Activated CD8-positive, alpha-beta memory T cell treated with anti-CD3 and anti-CD28 coated beads for 1 hour (primary cell): ENCODE measurements around the gene IRX3.

ENCODE experiments used
- DNase-seq, 2 donors: peaks; one replicate each; pipeline ENCODE4 v3.0.0-alpha.2; 2020; ENCODE audit warnings: low read depth in 1 of 2; ENCODE audit errors: extremely low read depth in 1 of 2

IRX3 gene

DNA sequence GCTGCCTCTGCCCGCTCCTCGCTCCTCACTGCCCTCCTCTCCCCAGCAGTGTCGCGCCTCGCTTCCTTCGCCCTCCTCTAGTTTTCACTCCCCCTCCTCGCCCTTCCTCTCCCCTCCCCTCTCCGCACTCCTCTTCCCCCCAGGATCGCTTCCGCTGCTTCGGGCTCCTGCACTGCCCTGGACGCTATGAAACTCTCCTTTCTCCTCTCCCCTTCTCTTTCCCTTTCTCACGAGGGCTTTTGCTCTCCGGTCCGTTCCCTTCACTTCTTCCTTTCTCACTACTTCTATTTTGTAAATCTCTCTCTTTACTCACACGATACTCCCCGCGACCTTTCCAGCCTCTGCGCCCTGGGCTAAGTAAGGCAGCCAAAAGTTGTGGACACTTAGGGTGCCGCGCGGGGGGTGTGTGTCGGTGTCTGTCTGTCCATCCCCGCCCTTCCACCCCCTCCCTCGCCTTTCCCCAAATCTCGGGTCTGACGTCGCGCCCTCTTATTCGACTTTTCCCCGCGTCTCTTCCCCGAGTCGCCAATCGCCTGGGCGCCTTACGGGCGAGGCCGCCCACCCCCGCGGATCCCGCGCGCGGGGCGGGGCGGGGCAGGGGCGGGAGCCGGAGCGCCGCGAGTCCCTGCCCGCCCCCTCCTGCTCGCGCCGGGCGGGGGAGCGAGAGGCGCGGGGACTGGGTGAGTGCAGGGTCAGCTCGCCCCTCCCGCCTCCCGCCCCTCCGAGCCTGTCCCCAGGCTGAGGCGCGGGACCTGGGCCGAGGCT is at the start of gene IRX3:
IRX3 (minus strand) TSS at position 422 of the 765 bp plus-strand sequence. CDS start 737 bp downstream, outside the sequence.
- DNase-seq, result no peak

DNA sequence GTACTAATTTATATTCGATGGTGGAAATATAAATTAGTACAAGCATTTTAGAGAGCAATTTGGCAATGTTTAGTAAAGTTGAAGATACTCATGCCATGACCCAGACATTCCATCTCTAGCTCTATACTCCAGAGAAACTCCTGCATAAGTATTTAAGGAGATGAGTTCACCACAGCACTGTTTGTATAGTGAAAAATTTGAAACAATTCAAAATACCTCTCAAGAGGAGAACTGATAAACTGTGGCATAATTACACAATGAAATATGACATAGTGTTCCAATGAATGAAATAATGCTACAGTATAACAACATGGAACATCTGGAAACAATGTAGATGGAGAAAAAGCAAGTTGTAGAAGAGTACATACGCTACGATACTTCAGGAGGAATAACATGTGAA is 48.6 kb upstream of the IRX3 start:
- DNase-seq, result no peak

DNA sequence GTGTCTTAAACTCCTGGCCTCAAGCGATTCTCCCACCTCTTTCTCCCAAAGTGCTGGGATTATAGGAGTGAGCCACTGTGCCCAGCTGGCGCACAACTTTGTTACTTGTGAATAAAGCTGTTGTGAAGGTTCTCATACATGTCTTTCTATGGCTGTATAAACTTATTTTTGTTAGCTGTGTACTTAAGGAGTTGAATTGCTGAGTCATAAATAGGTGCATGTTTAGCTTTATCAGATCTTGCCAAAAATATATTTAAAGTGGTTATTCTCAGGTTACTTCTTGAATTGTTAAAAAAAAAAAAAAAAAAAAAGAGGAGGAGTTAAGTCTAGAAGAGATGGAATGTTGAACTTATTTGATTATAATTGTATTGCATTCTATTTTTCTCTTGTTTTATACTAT is 47.6 kb upstream of the IRX3 start:
- no peak for DNase-seq

DNA sequence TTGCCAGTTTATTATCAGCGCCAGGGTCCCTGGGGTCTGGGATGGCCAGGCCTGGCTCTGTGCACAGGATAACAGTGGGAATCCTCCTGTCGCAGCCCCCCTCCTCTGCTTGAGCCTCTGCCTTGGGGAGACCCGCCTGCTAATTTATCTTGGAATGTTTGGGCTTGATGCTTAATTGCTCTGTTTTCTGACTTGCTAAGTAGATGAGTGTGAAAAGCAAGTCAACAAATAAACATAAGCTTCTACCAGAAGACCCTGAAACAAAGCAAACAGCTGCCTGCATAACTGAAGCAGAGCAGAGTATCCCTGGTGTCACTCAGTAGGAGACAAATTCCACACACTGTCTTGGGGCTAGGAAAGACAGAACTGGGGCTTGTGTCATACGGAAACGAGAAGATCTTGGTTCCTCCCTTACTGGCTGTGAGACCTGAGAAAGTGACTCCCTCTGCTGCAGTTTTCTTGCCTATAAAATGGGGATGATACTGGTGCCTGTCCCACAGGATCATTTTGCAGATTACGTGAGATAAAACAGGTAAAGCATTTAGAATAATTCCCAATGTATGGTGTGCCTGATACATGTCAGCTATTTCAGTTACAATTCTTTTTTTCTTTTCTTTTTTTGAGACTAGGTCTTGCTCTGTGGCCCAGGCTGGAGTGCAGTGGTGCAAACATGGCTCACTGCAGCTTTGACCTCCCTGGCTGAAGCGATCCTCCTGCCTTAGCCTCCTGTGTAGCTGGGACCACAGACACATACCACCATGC is 44.8 kb upstream of the IRX3 start:
- DNase-seq, result no peak

DNA sequence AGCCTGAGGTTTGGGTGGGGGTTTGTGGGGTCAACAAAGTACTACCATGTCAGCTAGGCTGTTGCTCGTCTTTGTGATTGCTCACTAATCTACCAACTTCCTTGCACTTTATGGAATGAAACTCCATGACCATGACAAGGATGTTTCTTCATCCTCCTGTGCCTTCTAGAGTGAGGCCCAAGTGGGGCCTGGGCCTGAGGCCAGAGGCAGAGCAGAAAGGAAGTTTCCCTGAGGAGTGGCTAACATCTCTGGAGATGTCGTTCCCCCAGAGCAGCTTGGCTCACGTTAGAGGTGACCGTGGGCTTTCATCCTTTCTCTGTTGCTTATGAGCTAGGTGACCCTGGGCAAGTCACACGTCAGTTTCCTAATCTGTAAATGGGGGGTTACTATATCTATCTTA is 41.0 kb upstream of the IRX3 start:
- no peak for DNase-seq

DNA sequence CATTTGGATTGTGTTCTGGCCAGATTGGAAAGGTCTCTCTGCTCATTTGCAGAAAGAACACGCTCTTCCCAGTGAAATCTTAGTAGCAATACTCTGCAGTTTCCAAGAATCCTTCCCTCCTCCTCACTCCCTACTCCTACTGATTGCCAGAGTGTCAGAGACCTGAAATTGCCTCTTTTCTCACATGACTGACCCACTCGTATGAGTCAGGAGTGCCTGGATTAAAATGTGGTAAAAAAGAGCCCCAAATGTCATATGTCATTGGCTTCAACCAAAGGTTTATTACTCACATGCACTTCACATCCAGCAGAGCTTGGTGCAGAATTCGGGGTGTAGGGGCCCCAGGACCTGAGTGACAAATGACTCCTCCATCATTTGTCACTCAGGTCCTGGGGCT is 39.7 kb upstream of the IRX3 start:
- no peak for DNase-seq

DNA sequence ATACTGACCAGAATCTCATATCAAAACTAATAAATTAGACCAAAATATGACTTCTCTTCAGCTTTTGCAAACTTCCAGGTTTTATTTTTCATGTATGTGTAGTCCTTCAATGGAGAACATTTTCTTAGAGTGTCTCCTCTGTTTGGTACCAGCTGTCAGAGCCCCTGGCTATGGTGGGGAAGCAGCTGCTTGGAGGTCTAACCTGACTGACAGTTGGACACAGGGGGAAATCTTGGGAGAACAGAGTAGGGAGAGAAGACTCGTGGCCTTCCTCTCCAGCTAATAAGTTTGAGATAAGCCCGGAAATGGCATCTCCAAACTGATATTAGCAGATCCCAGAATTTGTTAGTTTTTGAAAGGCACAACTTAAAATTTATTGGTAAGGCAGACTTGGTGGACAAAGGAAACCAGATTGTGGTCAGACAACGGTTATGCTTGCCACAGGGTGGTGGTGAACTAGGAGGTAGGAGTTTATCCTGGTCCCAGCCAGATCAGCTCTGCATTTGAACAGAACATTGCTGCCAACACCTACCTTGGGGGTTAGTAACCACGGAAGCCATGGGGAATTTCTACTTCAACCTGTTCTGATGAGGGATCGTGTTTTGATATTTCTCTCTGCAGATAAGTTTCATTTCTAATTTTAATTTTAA is 39.2 kb upstream of the IRX3 start:
- no peak for DNase-seq

DNA sequence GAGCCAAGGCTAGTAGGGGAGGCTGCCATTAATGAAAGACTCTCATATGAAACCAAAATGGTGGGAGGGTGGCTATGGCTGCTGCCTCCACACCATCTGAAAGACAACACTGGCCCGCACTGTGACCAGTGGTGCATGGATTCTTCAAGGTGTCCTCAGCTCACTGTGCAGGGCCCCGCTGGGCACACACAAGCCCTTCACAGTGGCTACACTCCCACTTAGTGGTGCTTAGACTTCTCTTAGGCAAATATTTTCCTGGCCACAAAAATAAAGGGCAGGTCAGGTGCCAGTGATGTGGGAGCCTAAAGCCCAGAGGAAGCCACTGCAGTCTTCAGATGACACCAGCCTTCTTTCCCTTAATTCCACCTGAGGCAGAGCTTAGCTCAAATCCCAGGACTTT is 38.1 kb upstream of the IRX3 start:
- DNase-seq, result no peak

DNA sequence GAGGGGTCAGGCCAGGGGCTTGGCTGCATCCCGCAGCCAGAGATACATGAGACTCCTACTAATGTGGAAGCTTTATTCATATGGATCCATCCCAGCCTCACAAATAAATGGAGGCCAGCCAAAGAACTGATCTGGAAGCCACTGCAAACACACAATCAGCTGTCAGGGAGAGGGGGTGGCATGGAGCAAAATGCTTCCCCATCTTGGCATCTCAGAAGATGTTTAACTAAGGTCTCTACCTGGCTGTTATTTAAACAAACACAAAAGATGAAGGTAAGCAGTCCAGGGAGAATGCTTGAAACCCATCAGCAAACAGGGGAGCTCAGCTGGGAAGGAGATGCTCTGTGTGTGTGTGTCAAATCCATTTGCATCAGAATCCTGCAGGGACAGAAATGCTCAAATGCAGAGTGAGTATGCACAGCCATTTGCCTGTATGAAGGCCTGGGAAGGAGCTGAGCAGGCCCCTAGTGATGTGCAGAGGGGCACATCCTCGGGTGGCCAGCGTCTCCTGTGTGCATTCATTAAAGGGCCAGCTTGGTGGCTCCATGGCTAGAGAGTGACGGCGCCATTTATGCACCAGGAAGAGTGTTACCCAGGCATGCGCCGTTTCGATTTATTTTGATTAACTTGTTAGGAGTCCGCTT is 34.2 kb upstream of the IRX3 start:
- no peak for DNase-seq

DNA sequence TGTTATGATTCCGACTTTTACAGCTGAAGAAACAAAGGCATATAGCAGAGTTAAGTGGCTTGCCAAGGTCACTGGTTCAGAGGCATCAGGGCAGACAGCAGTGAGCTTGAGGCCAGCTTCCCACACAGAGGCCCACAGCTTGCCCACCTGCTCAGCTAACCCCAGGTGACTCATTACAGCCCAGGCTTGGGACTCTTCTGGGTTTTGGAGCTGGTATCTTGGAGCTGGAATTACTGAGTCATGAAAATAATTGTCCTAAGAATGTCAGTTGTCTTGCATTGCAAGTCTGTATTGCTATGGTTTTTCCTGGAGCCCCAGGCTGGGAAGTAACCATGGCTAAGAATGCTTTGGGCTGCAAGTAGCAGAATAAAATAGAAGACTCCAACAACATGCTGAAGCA is 32.4 kb upstream of the IRX3 start:
- no peak for DNase-seq

DNA sequence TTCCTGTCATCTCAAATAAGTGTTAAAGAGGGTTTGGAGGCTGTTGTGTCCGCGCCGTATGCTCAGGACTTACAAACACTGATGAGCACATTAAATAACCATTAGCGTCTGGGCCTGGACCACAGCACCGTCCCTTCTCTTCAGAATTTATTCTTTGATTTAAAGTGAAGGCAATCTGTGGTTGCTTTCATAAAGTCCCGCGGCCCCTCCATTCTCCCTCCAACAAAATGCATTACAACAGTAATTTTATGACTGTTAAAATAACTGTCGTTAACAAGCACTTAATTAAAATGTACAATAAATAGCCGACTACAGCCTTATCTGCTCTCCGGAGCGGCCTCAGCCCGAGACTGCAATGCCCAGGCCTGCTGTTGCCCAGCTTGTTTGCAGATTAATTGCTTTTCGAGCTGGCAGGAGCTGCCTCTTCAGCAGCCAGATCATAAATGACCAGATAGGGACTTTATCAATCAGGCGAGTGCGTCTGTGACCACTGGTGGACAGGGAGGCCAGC is 30.6 kb upstream of the IRX3 start:
- DNase-seq, result no peak

DNA sequence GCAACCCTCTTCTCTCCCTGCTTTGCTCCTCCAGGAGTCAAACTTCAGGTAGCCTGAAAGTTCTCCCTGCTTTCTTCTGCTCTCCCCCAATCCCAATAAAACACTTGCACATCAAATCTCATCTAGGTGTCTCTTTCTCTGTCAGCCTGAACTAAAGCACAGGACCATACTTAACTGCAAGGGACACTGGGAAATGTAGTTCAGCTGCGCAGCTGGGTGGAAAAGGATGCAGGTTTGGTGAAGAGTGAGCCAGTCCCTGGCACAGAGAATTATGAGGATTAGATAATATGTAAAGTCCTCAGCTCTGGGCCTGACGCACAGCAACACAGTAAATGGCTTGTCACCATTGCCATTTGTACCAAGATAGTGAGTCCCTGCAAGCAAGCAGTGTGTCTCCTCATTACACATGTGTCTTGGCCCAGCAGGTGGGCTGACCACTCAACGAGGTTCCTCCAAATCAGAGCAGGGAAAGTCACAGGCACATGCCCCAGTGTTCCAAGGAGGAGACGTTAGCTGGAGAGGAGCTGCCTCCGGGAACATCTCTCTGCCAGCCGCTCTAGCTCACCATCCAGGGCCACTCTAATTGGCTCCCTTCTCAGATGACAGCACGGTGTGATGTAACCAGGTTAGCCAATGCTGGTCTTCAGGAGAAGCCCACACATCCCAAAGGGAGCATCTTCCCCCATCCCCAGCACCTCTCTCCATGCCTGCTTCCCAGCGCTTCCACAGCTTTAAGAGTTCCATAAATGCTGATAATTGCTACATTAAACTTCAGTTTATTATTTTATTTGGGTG is 29.7 kb upstream of the IRX3 start:
- DNase-seq, result no peak

DNA sequence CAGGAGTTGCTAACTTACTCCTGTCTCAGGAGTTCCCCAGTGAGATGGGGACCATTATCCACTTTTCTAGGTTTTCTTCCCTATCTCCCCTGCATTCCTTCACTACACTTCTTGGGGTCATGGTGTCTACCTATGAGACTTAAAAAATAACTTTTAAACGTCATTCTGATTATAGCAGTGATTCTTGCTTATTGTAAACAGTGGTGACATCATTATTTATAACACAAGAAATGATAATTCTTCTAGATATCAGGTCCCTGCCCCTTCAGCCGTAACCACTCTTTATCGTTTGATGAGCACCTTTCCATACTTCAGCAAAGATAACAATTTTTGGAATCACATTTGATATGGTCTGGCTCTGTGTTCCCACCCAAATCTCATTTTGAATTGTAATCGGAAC is 27.2 kb upstream of the IRX3 start:
- no peak for DNase-seq

DNA sequence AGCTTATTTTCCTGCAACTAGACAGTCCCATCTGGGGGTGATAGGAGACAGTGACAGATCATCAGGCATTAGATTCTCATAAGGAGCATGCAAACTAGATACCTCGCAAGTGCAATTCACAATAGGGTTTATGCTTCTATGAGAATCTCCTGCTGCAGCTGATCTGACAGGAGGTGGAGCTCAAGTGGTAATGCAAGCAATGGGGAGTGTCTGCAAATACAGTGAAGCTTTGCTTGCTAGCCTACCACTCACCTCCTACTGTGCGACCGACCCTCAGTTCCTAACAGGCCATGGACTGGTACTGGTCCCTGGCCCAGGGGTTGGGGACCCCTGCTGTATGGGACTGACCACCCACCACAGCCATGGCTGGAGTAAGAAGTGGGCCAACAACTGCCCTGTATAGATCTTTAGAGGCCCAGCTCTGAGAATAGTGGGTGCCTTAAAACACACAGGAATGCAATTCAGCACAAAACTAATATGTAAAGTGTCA is 26.0 kb upstream of the IRX3 start:
- no peak for DNase-seq

DNA sequence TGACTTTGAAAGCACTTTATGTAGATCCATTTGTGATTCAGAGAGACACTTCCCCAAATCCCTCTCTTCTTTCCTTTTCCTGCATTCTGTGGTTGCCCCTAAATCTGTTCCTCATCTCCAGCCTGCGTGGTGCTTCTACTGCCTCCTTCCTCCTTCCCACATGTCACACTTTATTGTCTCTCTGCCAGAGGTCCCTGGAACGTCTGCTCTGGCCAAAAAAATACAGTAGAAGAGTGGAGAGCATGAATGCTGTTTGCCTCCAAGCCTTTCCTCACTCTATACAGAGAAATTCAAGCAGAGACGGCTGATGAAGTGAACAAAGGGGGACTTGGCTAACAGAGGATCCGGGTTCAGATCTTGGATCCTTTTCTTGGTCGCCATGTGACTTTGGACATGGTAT is 22.8 kb upstream of the IRX3 start:
- DNase-seq, result no peak

DNA sequence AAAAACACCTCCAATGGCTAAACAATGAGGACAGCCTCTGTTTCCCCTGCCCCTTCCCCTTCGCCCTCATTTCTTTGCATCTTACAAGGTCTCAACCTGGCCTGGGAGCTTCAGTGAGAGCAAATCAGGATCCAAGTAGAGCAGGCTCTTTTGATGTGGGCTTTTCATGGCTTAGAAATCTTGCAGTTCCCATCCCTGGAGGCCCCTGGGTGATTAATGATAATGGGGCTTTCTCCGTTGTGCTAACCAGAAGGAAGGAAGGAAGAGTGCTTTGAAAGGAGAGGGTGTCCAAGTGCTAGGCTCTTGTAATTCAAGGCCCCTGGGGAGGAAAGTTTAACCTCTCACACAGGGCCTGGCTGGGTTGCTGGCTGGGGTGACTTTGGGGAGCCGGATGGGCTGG is 18.5 kb upstream of the IRX3 start:
- no peak for DNase-seq

DNA sequence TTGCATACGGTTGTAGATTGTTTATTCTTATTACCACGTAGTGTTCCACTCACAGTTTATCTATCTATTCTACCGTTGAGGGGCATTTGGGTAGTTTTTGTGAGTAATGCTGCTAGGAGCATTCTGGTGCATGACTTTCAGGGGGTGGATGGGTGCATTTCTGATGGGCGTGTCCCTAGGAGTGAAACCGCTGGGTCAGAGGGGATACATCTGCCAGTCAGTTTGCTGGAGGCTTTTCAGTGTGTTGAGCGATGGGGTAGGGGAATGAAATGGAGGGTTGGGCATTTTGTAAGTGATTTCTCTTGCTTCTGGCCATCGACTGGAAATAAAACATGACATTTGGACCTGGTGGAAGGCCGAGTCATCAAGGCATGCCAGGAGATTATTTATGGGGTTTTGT is 17.0 kb upstream of the IRX3 start:
- no peak for DNase-seq

DNA sequence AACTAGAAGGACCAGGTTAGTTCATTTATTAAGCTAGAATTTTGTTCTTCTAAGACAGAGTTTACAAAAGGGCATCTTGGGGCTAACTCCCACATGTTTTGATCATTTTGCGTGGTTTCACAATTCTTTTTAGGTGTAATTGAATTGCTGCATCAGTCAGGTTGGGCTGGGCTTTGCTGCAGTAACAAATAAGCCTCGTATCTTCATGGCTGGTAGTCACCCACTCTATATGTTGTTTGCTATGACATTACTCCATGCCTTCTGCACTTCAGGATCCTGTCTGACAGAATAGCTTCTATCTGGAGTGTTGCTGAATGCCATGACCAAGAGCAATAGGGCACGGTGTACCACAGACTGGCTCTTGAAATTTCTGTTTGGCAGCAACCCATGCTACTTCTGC is 10.6 kb upstream of the IRX3 start:
- DNase-seq, result no peak

DNA sequence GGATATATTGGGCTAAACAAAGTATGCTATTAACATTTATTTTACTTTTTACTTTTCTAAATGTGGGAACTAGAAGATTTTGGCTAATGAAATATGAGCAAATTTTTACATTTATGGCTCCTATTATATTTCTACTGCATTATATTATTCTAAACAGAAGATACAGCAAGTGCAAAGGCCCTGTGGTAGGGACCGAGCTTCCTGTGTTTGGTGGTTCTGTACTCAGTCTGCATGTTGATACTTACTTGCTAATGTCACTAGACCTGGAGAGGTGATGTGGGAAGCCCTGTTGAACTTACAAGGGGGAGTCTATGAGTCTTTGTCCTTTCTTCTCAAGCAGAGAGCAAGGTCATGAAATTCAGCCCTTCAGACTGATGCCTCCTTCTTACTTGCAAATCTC is 10.0 kb upstream of the IRX3 start:
- DNase-seq, result no peak
